Measurements from ENCODE around the gene IQCK. TPM values are rescaled to one million over a fixed set of nuclear protein-coding genes. Genes with fewer than 3 reads are reported as not detected.

The IQCK gene
- total RNA-seq, 1 donor from 2014 or later: 18.6 TPM

GRCh38 chr16:19864566-19864965 lies 146.5 kb downstream of the IQCK start:
- H3K27me3 Mint-ChIP-seq (ENCODE audit: unreplicated experiment): no peaks in the 10 kb centered on the region
- peaks cover 47% of the 10 kb centered on the region for H3K36me3 Mint-ChIP-seq (ENCODE audit: low read depth, unreplicated experiment)
- DNase-seq (ENCODE audit: low spot score): no peak
- peaks cover 25% of the 10 kb centered on the region for H3K4me1 Mint-ChIP-seq (ENCODE audit: unreplicated experiment)
- H3K9me3 Mint-ChIP-seq (ENCODE audit: unreplicated experiment): no peaks in the 10 kb centered on the region
- no peak for TF ChIP-seq CTCF (IDR thresholded peaks at IDR 0.05; ENCODE audit: unreplicated experiment)
- no peak overlapping the region for H3K4me3 Mint-ChIP-seq (ENCODE audit: unreplicated experiment)
- no peak overlapping the region for H3K27ac Mint-ChIP-seq (ENCODE audit: unreplicated experiment)

GRCh38 chr16:19868421-19868820 lies 150.3 kb downstream of the IQCK start:
- H3K9me3 Mint-ChIP-seq (ENCODE audit: unreplicated experiment): no peaks in the 10 kb centered on the region
- no peak for TF ChIP-seq CTCF (IDR thresholded peaks at IDR 0.05; ENCODE audit: unreplicated experiment)
- peaks cover 13% of the 10 kb centered on the region for H3K4me1 Mint-ChIP-seq (ENCODE audit: unreplicated experiment)
- peak overlapping the region; percentile 43 for H3K27ac Mint-ChIP-seq (ENCODE audit: unreplicated experiment)
- H3K27me3 Mint-ChIP-seq (ENCODE audit: unreplicated experiment): no peaks in the 10 kb centered on the region
- no peak for DNase-seq (ENCODE audit: low spot score)
- H3K36me3 Mint-ChIP-seq (ENCODE audit: low read depth, unreplicated experiment): peaks cover 41% of the 10 kb centered on the region
- H3K4me3 Mint-ChIP-seq (ENCODE audit: unreplicated experiment): peak overlapping the region; percentile 28

- Mint-ChIP-seq H3K36me3 (ENCODE audit: low read depth, unreplicated experiment) (peaks cover 41% of the 10 kb centered on the region), H3K9me3 (ENCODE audit: unreplicated experiment) (no peaks in the 10 kb centered on the region), H3K27me3 (ENCODE audit: unreplicated experiment) (peaks cover 5% of the 10 kb centered on the region), H3K4me3 (ENCODE audit: unreplicated experiment) (no peak overlapping the region), H3K4me1 (ENCODE audit: unreplicated experiment) (peaks cover 23% of the 10 kb centered on the region), H3K27ac (ENCODE audit: unreplicated experiment) (peak overlapping the region; percentile 84)
- TF ChIP-seq CTCF (IDR thresholded peaks at IDR 0.05; ENCODE audit: unreplicated experiment): no peak
- no peak for DNase-seq (ENCODE audit: low spot score)
Measured at GRCh38 chr16:19871721-19872120, 153.7 kb downstream of the IQCK start.

- Mint-ChIP-seq H3K27ac (ENCODE audit: unreplicated experiment) (no peak overlapping the region), H3K9me3 (ENCODE audit: unreplicated experiment) (no peaks in the 10 kb centered on the region), H3K27me3 (ENCODE audit: unreplicated experiment) (peaks cover 5% of the 10 kb centered on the region), H3K4me3 (ENCODE audit: unreplicated experiment) (no peak overlapping the region), H3K36me3 (ENCODE audit: low read depth, unreplicated experiment) (peaks cover 37% of the 10 kb centered on the region), H3K4me1 (ENCODE audit: unreplicated experiment) (peaks cover 23% of the 10 kb centered on the region)
- no peak for TF ChIP-seq CTCF (IDR thresholded peaks at IDR 0.05; ENCODE audit: unreplicated experiment)
- no peak for DNase-seq (ENCODE audit: low spot score)
Measured at GRCh38 chr16:19872179-19872863, 154.2 kb downstream of the IQCK start.

GRCh38 chr16:19872935-19873334 lies 154.9 kb downstream of the IQCK start:
- Mint-ChIP-seq H3K27ac (ENCODE audit: unreplicated experiment) (no peak overlapping the region), H3K27me3 (ENCODE audit: unreplicated experiment) (peaks cover 5% of the 10 kb centered on the region), H3K4me1 (ENCODE audit: unreplicated experiment) (peaks cover 20% of the 10 kb centered on the region), H3K9me3 (ENCODE audit: unreplicated experiment) (no peaks in the 10 kb centered on the region), H3K4me3 (ENCODE audit: unreplicated experiment) (no peak overlapping the region), H3K36me3 (ENCODE audit: low read depth, unreplicated experiment) (peaks cover 33% of the 10 kb centered on the region)
- no peak for DNase-seq (ENCODE audit: low spot score)
- TF ChIP-seq CTCF (IDR thresholded peaks at IDR 0.05; ENCODE audit: unreplicated experiment): no peak
